ENCODE results near the gene CXCR6.

CXCR6 gene

GRCh38 chr3:45943207-45943846 is at the start of gene CXCR6:
CXCR6 (plus strand) TSS chr3:45943464; CDS start chr3:45946482, 3,018 bp downstream.
- no peak for DNase-seq

GRCh38 chr3:45894015-45894414 is 49.2 kb upstream of the CXCR6 start:
- no peak for DNase-seq

- DNase-seq, result no peak
These were observed 47.4 kb upstream of the CXCR6 start for GRCh38 chr3:45895686-45896468.

- no peak for DNase-seq
These were observed 46.3 kb upstream of the CXCR6 start for GRCh38 chr3:45896956-45897355.

- no peak for DNase-seq
These were observed 38.3 kb upstream of the CXCR6 start for GRCh38 chr3:45904931-45905330.

- no peak for DNase-seq
These were observed 37.5 kb upstream of the CXCR6 start for GRCh38 chr3:45905755-45906154.

GRCh38 chr3:45906681-45907407 is 36.4 kb upstream of the CXCR6 start:
- no peak for DNase-seq

GRCh38 chr3:45907769-45908705 is 35.2 kb upstream of the CXCR6 start:
- DNase-seq, result no peak

GRCh38 chr3:45908761-45909160 is 34.5 kb upstream of the CXCR6 start:
- DNase-seq, result no peak

- no peak for DNase-seq
These were observed 33.7 kb upstream of the CXCR6 start for GRCh38 chr3:45909542-45909941.

- DNase-seq, result no peak
These were observed 32.4 kb upstream of the CXCR6 start for GRCh38 chr3:45910892-45911291.

GRCh38 chr3:45911511-45912226 is 31.6 kb upstream of the CXCR6 start:
- DNase-seq, result no peak

GRCh38 chr3:45912435-45912834 is 30.8 kb upstream of the CXCR6 start:
- no peak for DNase-seq

GRCh38 chr3:45914362-45915058 is 28.8 kb upstream of the CXCR6 start:
- DNase-seq, result no peak

GRCh38 chr3:45915059-45915439 is 28.2 kb upstream of the CXCR6 start:
- DNase-seq, result no peak

- DNase-seq, result no peak
These were observed 27.6 kb upstream of the CXCR6 start for GRCh38 chr3:45915518-45916231.

GRCh38 chr3:45917146-45917898 is 25.9 kb upstream of the CXCR6 start:
- DNase-seq, result no peak

GRCh38 chr3:45921158-45922038 is 21.9 kb upstream of the CXCR6 start:
- no peak for DNase-seq

- no peak for DNase-seq
These were observed 21.3 kb upstream of the CXCR6 start for GRCh38 chr3:45922039-45922326.

Data from DMS153 (cell line).